ENCODE results near the gene KTN1.

Gene KTN1

DNA sequence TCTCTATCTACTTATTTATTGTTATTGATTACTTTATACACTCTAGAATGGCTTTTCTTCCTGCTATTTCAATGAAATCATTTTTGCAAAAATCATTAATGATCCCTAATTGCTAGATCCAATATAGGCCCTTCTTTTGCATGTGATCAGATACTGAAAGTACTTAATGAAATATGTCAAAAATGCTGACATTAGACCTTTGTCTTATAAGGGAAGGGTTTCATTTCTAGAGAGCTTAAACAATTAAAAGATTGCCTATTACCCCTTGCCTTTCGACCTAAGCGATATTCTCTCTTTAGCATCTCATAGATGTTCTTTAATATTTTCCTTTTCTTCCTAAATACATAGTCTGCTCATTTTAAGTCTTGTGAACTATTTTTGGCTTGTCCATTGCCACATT, 101.1 kb downstream of the KTN1 start:
- DNase-seq (ENCODE audit: low spot score) = no peak

GRCh38 chr14:55684956-55685584, 105.1 kb downstream of the KTN1 start:
- DNase-seq (ENCODE audit: low spot score) = no peak

GRCh38 chr14:55686713-55687112, 106.7 kb downstream of the KTN1 start:
- no peak for DNase-seq (ENCODE audit: low spot score)

GRCh38 chr14:55688566-55688965, 108.6 kb downstream of the KTN1 start:
- DNase-seq (ENCODE audit: low spot score) = no peak

DNA sequence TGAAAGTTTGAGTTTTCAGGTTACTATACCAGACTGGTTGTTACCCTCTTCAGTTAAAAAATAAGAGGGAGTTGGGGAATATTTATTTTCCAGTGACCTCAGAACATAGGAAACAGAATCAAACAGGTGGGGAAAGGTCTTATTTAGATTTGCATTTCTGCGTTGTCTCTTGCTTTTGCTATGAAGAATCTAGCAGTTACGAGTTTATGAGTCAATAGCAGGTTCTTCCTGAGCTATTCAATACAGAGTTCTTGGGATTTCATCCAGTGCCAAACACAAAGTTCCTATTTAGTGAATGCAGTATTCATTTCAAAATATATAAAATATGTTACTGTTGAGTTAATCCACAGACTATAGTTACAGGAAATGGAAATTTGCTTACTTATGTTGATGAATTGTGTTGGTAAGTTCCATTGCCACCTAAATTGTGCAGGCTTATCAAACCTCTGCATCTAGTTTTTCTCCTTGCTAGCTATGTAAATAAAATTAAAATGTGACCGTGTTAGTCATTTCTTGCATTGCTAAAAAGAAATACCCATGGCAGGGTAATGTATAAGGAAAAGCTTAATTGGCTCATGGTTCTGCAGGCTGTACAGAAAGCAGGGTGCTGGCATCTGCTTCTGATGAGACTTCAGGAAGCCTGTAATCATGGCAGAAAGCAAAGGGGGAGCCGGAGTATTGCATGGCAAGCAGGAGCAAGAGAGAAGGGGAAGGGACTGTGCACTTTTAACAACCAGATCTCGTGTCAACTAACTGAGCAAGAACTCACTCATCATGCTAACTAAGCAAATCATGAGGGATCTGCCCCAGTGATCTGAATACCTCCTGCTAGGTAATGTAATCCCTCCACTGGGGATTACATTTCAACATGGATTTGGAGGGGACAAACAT, 110.2 kb downstream of the KTN1 start:
- no peak for DNase-seq (ENCODE audit: low spot score)

DNA sequence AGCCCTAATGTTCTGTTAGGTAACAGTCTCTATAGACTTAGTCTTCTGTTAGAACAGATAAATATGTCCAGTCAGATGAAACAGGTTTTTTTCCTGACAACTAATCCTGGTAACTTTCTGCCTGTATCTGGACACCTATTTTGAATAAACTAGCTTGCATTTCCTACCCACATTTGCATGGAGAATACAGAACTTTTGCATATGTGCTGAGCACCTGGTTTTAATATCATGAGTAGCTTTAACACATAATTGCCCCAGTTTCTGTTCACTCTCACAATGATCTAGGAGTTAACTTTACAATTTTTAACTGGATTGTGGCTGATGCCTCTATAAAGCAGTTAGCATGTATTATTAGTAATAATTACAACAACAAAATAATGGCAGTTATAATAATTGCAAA, 111.7 kb downstream of the KTN1 start:
- DNase-seq (ENCODE audit: low spot score) = no peak

- DNase-seq (ENCODE audit: low spot score) = no peak
Measured at GRCh38 chr14:55693904-55694303, 113.9 kb downstream of the KTN1 start.

DNA sequence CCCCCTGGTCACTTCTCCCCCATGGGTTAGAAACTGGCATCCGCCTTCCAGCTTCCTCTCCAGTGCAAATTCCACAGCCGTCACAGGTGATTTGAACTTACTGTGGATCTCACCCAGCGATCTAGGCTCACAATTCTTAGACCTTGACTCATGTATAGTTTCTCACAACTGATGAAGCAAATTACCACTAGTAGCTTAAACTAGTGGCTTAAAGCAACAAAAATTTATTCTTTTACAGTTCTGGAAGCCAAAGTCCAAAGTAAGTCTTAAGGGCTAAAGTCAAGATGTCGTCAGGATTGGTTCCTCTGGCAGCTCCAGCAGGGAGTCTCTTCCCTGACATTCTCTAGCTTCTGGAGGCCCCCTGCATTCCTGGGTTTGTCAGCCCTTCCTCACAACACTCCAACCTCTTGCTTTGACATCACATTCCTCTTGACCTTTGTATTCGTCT, 117.4 kb downstream of the KTN1 start:
- DNase-seq (ENCODE audit: low spot score) = no peak

DNA sequence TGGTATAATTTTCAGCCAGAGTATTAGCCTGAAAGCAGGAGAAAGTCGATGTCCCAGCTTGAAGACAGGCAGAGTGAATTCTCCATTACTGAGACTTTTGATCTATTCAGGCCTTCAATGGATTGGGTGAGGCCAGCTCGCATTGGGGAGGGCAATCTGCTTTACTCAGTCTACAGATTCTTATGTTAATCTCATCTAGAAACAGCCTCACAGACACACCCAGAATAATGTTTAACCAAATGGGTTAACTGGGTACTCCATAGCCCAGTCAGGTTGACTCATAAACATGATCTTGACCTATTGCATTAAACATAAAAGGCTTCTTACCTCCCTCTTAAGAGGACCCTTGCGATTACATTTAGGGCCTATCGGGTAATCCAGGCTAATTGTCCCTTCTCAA, 118.0 kb downstream of the KTN1 start:
- DNase-seq (ENCODE audit: low spot score) = no peak

DNA sequence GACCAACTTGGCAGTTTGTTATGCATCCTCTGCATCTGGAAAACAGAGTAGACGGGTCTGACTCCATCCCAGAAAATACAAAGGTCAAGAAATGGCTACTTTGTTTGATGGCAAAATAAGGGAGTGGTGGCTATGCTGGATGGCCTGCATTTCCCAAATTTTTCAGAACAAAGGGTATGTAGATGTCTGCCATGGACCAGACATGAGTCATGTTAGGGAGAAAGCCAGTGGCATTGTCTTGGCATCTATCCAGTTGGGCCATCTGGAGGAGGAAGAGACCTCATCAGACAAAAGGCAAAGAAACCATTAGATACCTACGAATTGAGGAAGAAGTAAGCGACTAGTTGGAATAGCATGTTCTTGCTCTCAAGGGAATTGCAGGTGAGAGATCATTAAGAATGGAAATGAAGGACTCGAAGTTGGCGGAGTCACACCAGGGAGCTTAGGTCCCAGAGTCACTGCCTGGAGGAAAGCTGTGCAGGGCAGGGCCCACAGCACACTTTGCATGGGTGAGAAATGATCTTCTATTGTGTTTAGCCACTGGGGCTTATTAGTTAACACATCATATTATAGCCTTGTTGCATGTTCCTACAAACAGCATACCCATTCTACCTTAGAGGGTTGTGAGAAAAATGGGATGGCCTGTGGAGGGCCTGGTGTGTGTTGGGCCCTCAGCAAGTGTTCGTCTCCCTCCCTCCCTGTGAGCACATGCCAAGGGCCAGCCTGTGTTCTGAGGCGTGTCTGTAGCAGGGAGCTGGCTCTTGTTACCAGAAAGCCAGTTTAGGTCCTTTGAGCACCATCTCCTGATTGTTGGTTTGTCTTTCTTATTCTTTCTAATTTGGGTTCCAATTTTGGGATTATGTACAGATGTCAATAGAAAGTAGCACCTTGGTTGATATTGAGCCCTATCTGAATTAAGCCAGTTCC, 119.4 kb downstream of the KTN1 start:
- no peak for DNase-seq (ENCODE audit: low spot score)

DNA sequence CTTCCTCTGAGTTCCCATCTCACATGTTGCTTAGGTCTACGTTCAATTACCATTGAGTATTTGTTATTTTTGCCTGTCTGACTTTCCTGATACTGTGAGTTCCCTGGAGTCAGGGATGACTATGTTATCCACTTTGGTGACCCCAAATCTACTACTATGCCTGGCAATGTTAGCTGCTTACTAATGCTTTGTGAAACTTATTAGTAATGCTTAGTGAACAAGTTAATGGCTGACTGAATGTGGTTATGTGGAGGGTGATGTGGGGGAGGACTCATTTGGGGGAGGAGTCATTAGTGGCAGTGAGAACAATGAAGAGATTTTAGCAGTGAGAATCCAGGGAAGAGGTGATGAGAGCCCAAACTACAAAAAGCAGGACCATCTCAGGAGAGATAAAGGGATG, 121.6 kb downstream of the KTN1 start:
- no peak for DNase-seq (ENCODE audit: low spot score)

DNA sequence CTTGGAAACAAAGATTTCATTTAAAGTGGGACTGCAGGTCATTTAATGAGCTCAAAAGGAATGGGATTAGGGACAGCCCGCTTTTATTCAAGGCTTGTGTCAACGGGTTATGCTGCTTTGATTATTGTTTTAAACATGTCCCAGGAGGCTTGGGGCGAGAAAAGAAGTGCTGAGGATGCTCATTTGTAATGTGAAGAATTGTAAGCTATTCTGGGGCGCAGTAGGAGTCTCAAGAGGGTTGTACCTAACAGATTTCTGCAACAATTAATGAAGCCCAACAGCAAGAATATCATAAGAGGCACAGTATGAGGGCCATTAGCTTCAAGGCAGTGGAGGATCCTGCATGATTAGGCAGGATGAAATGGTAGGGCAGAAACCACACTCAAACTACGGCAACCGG, 122.5 kb downstream of the KTN1 start:
- no peak for DNase-seq (ENCODE audit: low spot score)

DNA sequence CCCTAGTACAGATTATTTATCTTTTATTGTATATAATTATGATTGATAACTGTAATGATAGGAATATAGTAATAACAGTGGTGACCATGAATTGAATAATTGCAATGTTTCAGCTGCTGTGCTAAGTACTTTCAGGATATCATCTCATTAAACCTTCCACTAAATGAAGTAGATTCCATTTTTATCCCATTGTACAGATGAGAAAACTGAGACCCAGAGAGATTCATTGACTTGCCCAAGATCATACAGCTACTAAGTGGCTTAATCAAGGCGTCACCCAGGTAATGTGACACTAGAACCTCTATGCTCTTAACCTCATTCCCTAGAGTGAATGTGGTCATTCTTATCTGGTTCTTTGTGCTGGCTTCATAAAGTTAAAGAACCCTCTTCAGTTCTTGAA, 124.6 kb downstream of the KTN1 start:
- no peak for DNase-seq (ENCODE audit: low spot score)

GRCh38 chr14:55705651-55706364, 125.8 kb downstream of the KTN1 start:
- no peak for DNase-seq (ENCODE audit: low spot score)

GRCh38 chr14:55706365-55706684, 126.3 kb downstream of the KTN1 start:
- DNase-seq (ENCODE audit: low spot score) = no peak

DNA sequence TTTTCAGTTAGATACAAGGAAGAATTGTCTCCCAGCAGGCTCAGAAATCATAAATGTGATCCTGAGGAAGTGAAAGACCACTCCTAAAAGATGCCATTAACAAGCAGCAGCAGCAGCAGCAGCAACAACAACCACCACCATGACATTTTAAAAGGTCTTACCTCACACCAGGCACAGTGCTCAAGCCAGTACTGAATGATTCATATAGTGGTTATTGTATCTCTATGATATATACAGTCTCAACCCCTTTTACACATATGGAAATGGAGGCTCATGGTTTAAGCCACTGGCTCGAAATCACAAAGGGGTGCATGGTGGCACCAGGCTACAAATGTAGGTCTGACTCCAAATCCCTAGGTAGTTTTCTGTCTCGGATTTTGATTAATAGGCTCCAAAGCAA, 126.9 kb downstream of the KTN1 start:
- no peak for DNase-seq (ENCODE audit: low spot score)

DNA sequence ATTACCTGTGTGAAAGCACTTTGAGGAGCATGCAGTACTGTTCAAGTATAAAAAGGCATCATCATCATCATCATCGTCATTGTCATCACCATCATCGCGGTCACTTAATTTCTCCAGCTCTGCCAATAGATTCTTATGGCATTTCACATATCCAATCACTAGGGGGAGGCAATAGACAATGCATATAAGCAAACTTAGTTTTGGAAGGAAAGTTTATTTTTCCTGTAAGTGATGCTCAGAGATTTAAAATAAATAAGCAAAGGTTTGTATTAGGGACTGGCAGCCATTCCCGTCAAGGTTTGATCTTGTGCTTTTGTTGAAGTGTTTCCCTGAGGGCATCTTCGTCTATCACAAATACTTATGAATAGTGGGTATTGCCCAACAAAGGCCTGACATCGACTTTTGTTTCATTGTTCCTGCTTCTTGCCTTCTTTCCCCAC, 127.4 kb downstream of the KTN1 start:
- peak; percentile 22 for DNase-seq (ENCODE audit: low spot score)

GRCh38 chr14:55710506-55711041, 130.6 kb downstream of the KTN1 start:
- DNase-seq (ENCODE audit: low spot score) = no peak

DNA sequence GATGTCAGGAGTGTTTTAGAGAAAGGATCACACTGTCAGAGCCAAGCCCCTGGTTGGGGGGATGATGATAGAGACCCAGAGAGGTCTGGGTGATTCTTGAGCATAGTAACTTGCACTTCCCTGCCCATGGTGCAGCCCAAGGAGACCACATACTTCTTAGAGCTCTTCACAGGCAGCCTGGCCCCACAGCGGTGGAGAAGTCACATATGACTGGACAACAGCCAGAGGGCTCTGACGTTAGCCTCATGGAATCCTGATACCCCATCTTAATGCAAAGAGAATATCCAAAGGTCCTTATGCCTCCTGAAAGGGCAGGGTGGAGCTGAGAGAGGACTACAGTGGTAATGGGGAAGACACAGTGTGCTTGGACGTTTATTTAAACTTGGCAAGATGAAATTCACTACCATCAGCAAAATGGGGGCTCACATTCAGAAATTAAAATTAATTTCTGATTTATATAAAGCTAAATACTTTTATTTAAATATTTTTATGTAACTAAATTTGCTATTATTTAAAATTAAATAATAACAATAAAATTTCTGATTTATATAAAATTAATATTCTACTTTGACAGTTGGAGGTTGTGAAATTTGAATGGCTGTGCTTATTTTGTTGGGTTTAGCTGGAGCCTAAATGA, 131.3 kb downstream of the KTN1 start:
- DNase-seq (ENCODE audit: low spot score) = no peak

DNA sequence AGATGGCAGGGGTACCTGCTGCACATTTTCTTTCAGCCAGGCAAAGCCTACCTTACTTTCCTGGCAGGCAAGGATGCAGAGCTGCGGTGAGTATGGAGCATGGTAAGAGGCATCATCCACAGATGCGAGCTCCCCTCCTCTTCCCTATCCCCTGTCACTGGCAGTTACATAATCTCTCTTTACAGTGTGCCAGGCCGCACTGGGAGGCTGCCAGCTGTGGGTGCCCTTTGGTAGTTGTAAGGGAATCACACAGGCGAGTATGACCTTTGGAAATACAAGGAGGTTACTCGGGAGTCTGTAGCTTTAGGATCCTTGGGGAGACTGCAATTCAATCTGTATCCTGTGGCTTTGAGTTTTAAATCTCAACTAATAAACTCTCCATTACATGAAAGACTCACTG, 132.5 kb downstream of the KTN1 start:
- no peak for DNase-seq (ENCODE audit: low spot score)

DNA sequence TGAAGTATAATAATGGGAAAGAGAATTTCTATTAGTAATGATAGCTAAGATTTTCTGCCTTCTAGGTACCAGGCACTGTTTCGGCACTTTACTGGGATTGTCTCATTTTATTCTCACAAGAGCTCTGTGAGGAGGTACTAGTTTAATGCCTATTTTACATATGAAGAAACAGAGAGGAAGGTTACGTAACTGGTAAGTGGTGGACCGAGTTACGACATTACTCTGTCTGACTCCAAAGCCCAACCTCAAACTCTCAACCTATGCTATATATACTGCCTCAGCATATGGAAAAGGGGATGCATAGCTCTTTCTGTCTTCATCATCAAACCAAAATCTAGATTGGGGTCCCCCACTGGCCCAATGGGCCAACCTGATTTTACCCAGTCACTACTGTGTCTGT, 133.5 kb downstream of the KTN1 start:
- DNase-seq (ENCODE audit: low spot score) = no peak
